ENCODE data around the gene TCTN1. TPM values are rescaled to one million over a fixed set of nuclear protein-coding genes. Genes with fewer than 3 reads are reported as not detected.

TCTN1 gene
- total RNA-seq, 1 donor from 2014 or later: 29.5 TPM

DNA sequence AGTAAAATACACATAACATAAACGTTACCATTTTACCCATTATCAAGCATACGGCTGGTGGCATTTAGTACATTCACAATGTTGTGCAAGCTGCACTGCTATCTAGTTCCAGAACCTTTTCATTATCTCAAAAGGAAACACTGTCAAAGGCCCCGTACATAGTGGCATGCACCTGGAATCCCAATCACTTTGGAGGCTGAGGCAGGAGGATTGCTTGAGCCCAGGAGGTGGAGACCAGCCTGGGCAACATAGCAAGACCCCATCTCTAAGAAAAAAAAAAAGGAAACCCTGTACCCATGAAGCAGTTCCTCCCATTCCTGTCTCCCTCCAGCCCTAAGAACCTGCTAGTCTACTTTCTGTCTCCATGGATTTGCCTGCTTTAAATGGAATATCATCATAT is 82.4 kb downstream of the TCTN1 start:
- H3K27ac Mint-ChIP-seq: peak overlapping the region; percentile 46
- TF ChIP-seq, protein P1, sequence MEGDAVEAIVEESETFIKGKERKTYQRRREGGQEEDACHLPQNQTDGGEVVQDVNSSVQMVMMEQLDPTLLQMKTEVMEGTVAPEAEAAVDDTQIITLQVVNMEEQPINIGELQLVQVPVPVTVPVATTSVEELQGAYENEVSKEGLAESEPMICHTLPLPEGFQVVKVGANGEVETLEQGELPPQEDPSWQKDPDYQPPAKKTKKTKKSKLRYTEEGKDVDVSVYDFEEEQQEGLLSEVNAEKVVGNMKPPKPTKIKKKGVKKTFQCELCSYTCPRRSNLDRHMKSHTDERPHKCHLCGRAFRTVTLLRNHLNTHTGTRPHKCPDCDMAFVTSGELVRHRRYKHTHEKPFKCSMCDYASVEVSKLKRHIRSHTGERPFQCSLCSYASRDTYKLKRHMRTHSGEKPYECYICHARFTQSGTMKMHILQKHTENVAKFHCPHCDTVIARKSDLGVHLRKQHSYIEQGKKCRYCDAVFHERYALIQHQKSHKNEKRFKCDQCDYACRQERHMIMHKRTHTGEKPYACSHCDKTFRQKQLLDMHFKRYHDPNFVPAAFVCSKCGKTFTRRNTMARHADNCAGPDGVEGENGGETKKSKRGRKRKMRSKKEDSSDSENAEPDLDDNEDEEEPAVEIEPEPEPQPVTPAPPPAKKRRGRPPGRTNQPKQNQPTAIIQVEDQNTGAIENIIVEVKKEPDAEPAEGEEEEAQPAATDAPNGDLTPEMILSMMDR (IDR thresholded peaks at IDR 0.05): no peak
- no peaks in the 10 kb centered on the region for H3K27me3 Mint-ChIP-seq
- no peaks in the 10 kb centered on the region for H3K36me3 Mint-ChIP-seq (ENCODE audit: low read depth)
- CTCF ChIA-PET: no interaction called here
- intact Hi-C loops (cut with micrococcal nuclease): no loop called here
- ATAC-seq (ENCODE audit: low read depth) (no peak), DNase-seq (no peak)
- H3K9me3 Mint-ChIP-seq: no peaks in the 10 kb centered on the region
- POLR2A ChIA-PET: interaction anchor here (0.6 to 1.2 kb wide), 3 partner anchors 28 to 221 kb away, joined by 3 to 8 read pairs (median 4); no protein-coding TSS in a partner anchor
- H3K4me3 Mint-ChIP-seq: no peak overlapping the region
- H3K4me1 Mint-ChIP-seq: peaks cover 53% of the 10 kb centered on the region

DNA sequence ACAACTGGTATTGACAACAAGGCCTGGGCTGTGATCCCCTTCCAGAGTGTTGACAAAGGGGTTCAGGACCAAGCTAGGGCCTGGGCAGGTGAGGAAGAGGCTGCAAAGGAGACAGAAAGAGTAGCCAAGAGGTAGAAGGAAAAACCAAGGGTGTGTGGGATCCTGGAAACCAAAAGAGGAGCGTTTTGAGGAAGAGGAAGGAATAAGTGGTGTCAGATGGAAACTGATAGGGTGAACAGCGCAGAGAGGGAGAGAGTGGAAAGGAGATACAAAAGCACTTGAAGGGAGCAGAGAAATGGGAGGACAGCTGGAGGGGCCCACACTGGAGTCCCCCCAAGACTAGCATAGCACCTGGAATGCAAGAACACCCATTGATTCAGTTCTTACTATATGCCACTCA is 83.3 kb downstream of the TCTN1 start:
- peak overlapping the region; percentile 4 for H3K4me3 Mint-ChIP-seq
- no peak for ATAC-seq (ENCODE audit: low read depth)
- H3K4me1 Mint-ChIP-seq: peaks cover 43% of the 10 kb centered on the region
- POLR2A ChIA-PET: interaction anchor here (0.5 to 1.5 kb wide), 10 partner anchors 10 to 248 kb away, joined by 3 to 7 read pairs (median 4); no protein-coding TSS in a partner anchor
- TF ChIP-seq, protein P1 (IDR thresholded peaks at IDR 0.05): no peak
- DNase-seq: no peak
- H3K27me3 Mint-ChIP-seq: no peaks in the 10 kb centered on the region
- H3K27ac Mint-ChIP-seq: peak overlapping the region; percentile 70
- CTCF ChIA-PET: interaction anchor here (0.6 to 1.7 kb wide), 10 partner anchors 12 to 186 kb away, joined by 3 to 27 read pairs (median 5); partner anchors contain the start of gene TCTN1
- H3K9me3 Mint-ChIP-seq: no peaks in the 10 kb centered on the region
- intact Hi-C loops (cut with micrococcal nuclease): no loop called here
- no peaks in the 10 kb centered on the region for H3K36me3 Mint-ChIP-seq (ENCODE audit: low read depth)

DNA sequence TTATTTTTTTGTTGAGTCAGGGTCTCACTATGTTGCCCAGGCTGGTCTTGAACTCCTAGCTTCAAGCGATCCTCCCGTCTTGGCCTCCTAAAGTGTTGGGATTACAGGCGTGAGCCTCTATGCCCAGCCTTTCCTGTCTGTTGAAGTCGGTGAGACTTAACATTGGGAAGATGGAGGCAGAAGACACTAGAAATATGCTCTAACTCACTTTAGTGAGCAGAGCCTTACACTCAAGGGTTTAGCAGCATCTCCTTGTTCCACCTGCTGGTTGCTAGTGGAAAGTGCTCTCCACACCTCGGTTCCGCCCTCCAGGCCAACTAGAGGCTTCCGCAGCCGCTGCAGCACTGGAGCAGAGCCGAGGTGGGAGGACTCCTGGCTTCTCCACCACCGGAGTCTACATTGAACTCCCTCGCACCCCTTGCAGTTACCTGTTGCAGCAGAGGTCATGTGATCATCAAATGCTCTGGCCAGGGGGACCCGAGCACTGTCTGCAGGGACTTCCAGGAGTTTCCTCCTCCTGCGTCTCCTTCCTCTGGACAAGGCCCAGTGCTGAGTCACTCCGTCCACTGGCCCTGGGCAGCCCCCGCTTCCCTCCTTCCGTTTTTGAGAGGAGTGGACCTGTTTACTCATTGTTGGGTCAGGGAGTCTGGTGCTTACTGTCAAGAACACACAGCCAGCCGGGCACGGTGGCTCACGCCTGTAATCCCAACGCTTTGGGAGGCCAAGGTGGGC is 84.4 kb downstream of the TCTN1 start:
- DNase-seq: peak; percentile 60
- Mint-ChIP-seq H3K4me1 (peaks cover 38% of the 10 kb centered on the region), H3K27ac (peak overlapping the region; percentile 91), H3K9me3 (no peaks in the 10 kb centered on the region), H3K27me3 (no peaks in the 10 kb centered on the region), H3K36me3 (ENCODE audit: low read depth) (no peaks in the 10 kb centered on the region), H3K4me3 (peak overlapping the region; percentile 61)
- intact Hi-C loops (cut with micrococcal nuclease): loop anchor here (1.0 kb wide), 8 partner anchors 28 to 248 kb away; partner anchors contain the start of gene ARPC3
- POLR2A ChIA-PET: interaction anchor here (0.6 to 1.5 kb wide), 8 partner anchors 11 to 249 kb away, joined by 3 to 7 read pairs (median 4); no protein-coding TSS in a partner anchor
- ATAC-seq (ENCODE audit: low read depth): peak; percentile 100
- TF ChIP-seq, protein P1 (IDR thresholded peaks at IDR 0.05): peak; percentile 17
- CTCF ChIA-PET: interaction anchor here (0.7 to 1.7 kb wide), 12 partner anchors 12 to 248 kb away, joined by 3 to 27 read pairs (median 4); partner anchors contain the start of genes ARPC3 and TCTN1

Other genes with a start within 250 kb of the TCTN1 start
- 69.8 and 76.2 TPM in 2 replicates for gene ANAPC7, start 210.4 kb upstream of the TCTN1 start, total RNA-seq
- gene ARPC3, start 163.8 kb upstream of the TCTN1 start, total RNA-seq: 435 and 459 TPM in 2 replicates
- gene GPN3, start 145.9 kb upstream of the TCTN1 start, total RNA-seq: 17.0 and 19.0 TPM in 2 replicates
- gene FAM216A, start 145.3 kb upstream of the TCTN1 start, total RNA-seq: 9.7 and 9.9 TPM in 2 replicates
- gene VPS29, start 112.0 kb upstream of the TCTN1 start, total RNA-seq: 99.6 and 117 TPM in 2 replicates
- 1.2 and 1.3 TPM in 2 replicates for gene RAD9B, start 111.8 kb upstream of the TCTN1 start, total RNA-seq
- 34.5 and 40.8 TPM in 2 replicates for gene PPTC7, start 30.8 kb upstream of the TCTN1 start, total RNA-seq
- gene HVCN1, start 75.0 kb downstream of the TCTN1 start, total RNA-seq: 80.7 and 83.9 TPM in 2 replicates
- 148 and 152 TPM in 2 replicates for gene PPP1CC, start 128.8 kb downstream of the TCTN1 start, total RNA-seq
- not detected in 2 replicates for gene CCDC63, start 232.9 kb downstream of the TCTN1 start, total RNA-seq